Neural crest cell (in vitro differentiated cells): ENCODE measurements around the gene CMIP. TPM values are rescaled to one million over a fixed set of nuclear protein-coding genes. Genes with fewer than 3 reads are reported as not detected.

Experiments used
- DNase-seq: peaks from one replicate; pipeline ENCODE4 v3.0.0; 2021; ENCODE audit warnings: low read depth, mixed read lengths, low spot score
- H3K27ac Mint-ChIP-seq: one replicate; pipeline ENCODE4 v1.8.0; 2021; ENCODE audit warnings: mild to moderate bottlenecking, mixed read lengths; ENCODE audit not compliant: unreplicated experiment
- H3K27me3 Mint-ChIP-seq: 2 replicates; pipeline ENCODE4 v1.8.0; 2021; ENCODE audit warnings: low read depth, mild to moderate bottlenecking, mixed read lengths
- H3K36me3 Mint-ChIP-seq: 2 replicates; pipeline ENCODE4 v1.8.0; 2021; ENCODE audit warnings: low read depth, mild to moderate bottlenecking, mixed read lengths
- H3K4me1 Mint-ChIP-seq: 2 replicates; pipeline ENCODE4 v1.8.0; 2021; ENCODE audit warnings: mixed read lengths
- H3K4me3 Mint-ChIP-seq: one replicate; pipeline ENCODE4 v1.8.0; 2021; ENCODE audit warnings: mild to moderate bottlenecking, mixed read lengths
- H3K9me3 Mint-ChIP-seq: 2 replicates; pipeline ENCODE4 v1.8.0; 2021; ENCODE audit warnings: mixed read lengths
- total RNA-seq: library from RNA; stranded (reverse); gene quantifications from 2 replicates; pipeline ENCODE4 v1.2.1, GENCODE V29; 2021
- TF ChIP-seq, protein P1 (sequence below): fragments of 200-600 bp; sonication (generic); conservative IDR thresholded peaks from 2 replicates; pipeline ENCODE4 v1.5.0; 2021; ENCODE audit warnings: antibody characterized with exemption, mild to moderate bottlenecking

The CMIP gene
- total RNA-seq, 1 donor from 2014 or later, result 41.2 TPM

DNA sequence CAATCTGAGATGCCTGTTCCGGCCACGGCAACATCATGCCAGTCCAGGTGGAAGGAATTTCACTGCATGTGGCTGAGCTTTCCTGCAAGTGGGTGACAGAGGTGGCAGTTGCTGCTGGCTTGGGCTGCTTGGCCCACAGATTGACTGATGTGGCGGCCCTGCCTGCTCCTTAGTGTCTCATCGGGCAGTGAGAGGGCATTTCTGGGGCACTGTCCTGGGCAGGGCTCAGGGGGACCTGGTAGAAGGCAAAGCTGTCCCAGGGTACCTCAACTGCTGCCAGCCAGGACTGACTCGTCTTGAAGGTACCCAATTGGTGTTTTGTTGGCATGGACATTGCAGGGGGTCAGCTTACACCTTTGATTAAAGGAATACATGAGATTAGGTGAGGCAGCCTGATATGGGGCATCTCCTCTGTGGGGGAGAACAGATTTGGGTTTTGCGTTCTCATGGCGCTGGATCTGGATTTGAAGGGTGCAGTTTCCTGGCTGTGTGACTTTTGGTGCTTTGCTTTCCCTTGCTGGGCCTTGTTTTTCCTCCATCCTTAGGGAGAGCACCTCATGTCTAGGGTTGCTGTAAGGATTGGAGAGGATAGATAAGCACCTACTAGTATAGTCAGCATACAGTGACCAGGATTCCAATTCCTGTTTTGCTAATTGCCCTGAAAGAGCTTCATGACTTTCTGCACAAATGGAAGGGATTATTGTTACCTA, 5.4 kb downstream of the CMIP start:
- TF ChIP-seq, protein P1, sequence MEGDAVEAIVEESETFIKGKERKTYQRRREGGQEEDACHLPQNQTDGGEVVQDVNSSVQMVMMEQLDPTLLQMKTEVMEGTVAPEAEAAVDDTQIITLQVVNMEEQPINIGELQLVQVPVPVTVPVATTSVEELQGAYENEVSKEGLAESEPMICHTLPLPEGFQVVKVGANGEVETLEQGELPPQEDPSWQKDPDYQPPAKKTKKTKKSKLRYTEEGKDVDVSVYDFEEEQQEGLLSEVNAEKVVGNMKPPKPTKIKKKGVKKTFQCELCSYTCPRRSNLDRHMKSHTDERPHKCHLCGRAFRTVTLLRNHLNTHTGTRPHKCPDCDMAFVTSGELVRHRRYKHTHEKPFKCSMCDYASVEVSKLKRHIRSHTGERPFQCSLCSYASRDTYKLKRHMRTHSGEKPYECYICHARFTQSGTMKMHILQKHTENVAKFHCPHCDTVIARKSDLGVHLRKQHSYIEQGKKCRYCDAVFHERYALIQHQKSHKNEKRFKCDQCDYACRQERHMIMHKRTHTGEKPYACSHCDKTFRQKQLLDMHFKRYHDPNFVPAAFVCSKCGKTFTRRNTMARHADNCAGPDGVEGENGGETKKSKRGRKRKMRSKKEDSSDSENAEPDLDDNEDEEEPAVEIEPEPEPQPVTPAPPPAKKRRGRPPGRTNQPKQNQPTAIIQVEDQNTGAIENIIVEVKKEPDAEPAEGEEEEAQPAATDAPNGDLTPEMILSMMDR, result no peak
- no peaks in the 10 kb centered on the region for H3K36me3 Mint-ChIP-seq
- no peak overlapping the region for H3K27ac Mint-ChIP-seq
- no peak for DNase-seq
- no peak overlapping the region for H3K4me3 Mint-ChIP-seq
- H3K27me3 Mint-ChIP-seq, result no peaks in the 10 kb centered on the region
- H3K9me3 Mint-ChIP-seq, result no peaks in the 10 kb centered on the region
- H3K4me1 Mint-ChIP-seq, result peaks cover 63% of the 10 kb centered on the region

GRCh38 chr16:81450783-81451491, 6.3 kb downstream of the CMIP start:
- H3K9me3 Mint-ChIP-seq, result no peaks in the 10 kb centered on the region
- DNase-seq, result no peak
- TF ChIP-seq, protein P1, result peak; percentile 39
- no peak overlapping the region for H3K27ac Mint-ChIP-seq
- peak overlapping the region; percentile 48 for H3K4me3 Mint-ChIP-seq
- no peaks in the 10 kb centered on the region for H3K27me3 Mint-ChIP-seq
- H3K4me1 Mint-ChIP-seq, result peaks cover 63% of the 10 kb centered on the region
- H3K36me3 Mint-ChIP-seq, result no peaks in the 10 kb centered on the region

GRCh38 chr16:81451753-81452680, 7.4 kb downstream of the CMIP start:
- Mint-ChIP-seq H3K4me3 (no peak overlapping the region), H3K36me3 (peaks cover under 1% of the 10 kb centered on the region), H3K27ac (peak overlapping the region; percentile 31), H3K27me3 (no peaks in the 10 kb centered on the region), H3K4me1 (peaks cover 59% of the 10 kb centered on the region), H3K9me3 (no peaks in the 10 kb centered on the region)
- no peak for DNase-seq
- TF ChIP-seq, protein P1, result no peak

DNA sequence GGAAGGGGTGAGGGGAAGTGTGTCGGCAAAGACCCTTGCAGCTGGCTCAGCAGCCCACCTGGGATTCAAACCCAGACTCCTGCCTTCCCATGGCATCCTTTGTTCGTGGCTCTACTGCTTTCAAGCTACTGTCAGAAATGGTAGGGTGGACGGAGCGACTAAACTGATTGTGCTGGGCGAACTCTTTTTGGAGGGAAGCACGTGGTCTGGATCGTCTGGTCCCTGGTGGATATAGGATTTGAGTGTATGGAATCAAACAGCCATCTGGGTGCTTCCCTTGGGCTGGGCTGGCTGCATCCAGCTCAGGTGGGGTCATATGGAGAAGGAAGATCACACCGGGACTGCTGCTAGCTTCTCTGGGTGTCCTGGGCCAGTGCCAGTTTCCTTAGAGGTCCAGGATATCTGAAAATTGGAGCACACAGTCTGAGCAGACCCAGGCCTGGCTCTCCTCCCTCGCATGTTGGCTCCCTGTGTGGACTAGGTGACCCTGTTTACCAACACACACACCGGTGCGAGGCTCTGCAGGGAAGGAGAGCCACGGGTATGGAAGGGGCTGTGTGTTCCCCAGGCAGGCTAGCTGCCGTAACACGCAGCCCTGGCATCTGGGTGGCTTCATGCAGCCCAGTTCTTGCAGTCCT, 8.6 kb downstream of the CMIP start:
- peaks cover 60% of the 10 kb centered on the region for H3K4me1 Mint-ChIP-seq

More for the DNA sequence above, 8.6 kb downstream of the CMIP start:
- Mint-ChIP-seq H3K36me3 (peaks cover 5% of the 10 kb centered on the region), H3K27me3 (no peaks in the 10 kb centered on the region), H3K4me3 (no peak overlapping the region), H3K27ac (no peak overlapping the region), H3K9me3 (no peaks in the 10 kb centered on the region)
- DNase-seq, result no peak
- TF ChIP-seq, protein P1, result no peak
